HG03066 (cell line): Measurements from ENCODE around the gene MYH11.
"Not testable (repeated sequence)": the region's sequence is repeated elsewhere in the genome, so short reads cannot be mapped to it uniquely, and the experiment has no call there.

Experiments used
- ATAC-seq: cut with Tn5 transposase; IDR thresholded peaks from one replicate; pipeline ENCODE4 v1.9.1; 2021; ENCODE audit warnings: low read depth; ENCODE audit not compliant: unreplicated experiment

Gene MYH11

DNA sequence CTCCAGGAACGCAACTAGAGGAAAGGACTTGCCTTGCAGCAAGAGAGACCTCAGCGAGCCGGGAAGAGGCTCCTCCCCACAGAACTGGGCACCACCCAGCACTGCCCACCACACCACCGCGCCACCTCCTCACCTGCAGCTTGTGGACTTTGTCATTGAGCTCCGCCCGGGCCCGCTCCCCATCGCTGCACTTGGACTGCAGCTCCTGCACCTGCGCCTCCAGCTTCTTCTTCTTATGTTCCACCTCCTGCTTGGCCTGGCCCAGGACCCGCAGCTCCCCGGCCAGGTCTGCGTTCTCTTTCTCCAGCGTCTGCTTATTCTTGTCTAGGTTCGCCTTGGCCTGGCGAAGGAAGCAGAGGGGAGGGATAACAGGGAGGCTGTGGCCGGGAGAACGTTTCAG, 130.1 kb downstream of the MYH11 start:
- ATAC-seq, result no peak

DNA sequence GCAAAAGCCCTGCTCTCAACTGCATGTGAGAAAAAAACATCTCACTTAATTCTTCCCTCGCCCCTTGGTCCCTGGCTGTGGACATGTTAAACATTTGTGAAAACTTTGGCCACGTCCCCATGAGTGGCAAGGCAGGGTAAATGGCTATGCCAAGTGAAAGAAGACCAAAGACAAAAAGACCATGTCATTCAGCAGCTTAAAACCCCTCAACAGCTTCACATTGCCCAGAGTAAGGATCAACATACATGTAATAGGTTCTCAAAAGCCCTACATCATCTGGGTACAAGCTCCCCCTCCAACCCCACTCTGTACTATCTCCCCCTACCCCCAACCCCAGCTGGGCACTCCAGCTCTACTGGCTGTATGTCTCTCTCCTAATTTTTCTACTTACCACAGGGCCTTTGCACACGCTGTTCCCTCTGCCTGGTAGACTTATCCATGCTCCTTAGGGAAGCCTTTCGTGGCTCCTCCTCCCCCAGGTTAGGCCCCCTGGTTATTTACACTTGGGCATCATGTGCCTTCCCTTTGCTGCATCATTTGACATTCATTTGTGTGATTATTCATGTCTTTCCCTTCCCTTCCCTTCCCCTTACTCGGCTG, 131.1 kb downstream of the MYH11 start:
- no peak for ATAC-seq

DNA sequence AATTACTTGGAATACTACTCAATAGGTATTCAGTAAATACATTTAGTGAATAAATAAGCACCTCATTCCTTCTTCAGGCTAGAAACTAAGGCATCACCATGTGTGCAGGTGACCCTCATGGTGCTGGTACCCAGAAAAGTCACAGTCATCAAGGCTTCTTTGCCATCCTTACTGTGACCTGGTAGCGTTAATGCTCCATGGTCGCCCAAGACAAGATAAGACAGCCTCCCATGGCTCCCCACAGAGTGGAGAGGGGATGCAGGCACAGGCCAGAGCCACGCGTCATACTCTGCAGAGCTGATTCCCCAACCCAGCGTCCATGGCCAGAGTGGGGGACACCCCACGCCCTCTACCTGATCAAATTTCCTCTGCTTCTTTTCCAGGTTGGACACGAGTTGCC, 133.0 kb downstream of the MYH11 start:
- ATAC-seq, result no peak

DNA sequence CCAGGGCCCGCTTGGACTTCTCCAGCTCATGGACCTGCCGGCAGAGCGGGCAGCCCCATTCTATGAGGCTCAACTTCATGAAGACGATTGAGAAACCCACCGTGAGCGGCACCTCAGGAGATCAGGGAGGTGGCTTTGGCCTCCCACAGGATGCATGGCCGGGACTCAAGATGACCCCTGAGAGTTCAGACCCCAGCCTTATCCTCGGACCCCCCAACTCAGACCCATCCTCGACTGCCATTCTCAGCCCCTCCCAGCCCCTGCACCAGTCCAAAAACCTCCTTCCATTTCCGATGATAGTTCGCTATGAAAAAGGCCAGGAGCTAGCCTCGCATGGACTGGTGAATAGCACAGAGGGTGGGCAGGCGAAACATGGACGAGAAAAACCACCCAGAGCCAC, 135.8 kb downstream of the MYH11 start:
- no peak for ATAC-seq

DNA sequence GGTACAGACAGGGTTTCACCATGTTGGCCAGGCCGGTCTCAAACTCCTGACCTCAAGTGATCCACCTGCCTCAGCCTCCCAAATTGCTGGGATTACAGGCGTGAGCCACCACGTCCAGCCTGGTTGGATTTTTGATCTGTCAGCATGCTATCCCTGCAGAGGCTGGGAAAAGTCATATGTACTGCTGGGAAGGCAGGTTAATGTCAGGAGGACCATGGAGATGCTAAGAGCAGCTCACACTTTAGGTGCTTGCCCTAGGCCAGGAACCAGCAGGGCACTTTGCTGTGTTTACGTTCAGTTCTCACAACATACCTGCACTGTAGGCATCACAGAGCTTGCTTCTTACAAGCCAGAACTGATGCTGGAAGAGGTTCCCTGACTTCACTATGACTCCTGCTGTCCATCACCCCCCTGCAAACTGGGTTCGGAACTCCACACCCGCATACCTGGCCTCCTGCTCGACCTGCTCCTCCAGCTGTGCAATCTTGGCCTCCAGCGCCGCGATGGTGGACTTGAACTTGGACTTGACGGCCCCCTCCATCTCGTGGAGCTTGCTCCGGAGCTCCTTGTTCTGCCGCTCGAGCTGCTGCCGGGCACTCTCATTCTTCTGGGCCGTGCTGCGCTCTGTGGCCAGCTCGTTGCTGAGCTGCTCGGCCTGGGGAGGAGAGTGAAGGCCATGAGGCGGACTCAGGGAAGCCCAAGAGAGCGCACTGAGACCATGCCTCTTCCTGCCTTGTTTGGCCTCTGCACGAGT, 140.0 kb downstream of the MYH11 start:
- ATAC-seq, result no peak

DNA sequence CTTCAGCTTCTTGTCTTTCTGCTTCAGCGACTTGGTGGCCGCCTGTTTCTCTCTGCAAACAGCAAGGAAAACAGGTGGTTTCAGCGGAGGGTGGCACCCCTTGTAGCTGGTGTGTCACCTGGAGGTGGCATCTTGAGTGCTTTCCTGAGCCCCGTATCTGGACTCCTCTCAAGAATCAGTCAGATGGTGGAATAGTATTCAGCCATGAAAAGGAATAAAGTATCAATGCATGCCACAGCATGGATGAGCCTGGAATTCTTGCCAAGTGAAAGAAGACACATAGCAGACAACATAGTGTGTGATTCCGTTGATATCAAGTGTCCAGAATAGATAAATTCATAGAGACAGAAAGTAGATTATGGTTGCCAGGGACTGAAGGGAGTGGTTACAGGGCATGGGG, 141.6 kb downstream of the MYH11 start:
- no peak for ATAC-seq

DNA sequence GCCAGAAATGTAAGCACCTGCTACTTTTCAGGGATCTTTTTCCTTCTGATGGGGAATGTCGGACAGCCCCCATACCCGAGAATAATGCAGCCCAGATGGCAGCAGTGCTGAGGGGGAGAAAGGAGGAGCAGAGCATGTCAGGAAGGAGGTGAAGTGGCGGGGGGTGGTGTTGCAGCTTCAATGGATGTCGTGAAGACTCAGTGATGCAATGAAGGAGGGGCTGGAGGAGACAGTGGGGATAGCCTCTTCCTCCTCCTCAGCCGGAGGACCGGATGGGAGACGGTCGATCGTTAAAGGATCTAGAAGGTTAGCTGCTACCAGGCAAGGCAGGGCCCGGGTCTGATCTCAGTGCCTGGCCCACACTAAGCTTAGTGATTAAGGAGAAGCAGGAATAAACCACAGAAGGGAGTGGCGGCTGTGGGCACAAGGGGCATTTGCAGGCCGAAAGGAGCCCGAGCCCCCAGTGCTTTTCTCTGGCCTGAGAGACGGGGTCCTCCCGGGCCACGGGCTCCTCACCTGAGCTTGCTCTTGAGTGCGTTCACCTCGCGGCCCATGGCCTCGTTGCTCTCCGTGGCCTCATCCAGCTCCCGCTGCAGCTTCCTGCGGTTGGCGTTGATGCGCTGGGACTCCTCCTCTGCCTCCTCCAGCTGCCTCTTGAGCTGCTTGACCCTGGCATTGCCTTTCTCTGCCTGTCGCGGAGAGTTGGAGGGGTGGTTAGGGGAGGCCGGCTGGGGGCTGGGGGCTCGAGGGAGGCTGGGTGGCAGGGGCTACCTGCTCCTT, 142.2 kb downstream of the MYH11 start:
- ATAC-seq, result no peak

DNA sequence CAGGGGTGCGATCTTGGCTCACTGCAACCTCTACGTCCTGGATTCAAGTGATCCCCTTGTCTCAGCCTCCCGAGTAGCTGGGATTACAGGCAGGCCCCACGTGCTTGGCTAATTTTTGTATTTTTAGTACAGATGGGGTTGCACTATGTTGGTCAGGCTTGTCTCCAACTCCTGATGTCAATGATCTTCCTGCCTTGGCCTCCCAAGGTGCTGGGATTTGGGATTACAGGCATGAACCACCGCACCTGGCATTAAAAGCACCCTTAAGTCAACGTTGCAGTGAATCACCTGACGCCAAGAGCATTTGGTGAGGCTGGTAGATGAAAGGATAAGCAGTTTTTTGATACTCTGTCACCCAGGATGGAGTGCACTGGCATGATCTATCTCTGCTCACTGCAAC, 147.8 kb downstream of the MYH11 start:
- no peak for ATAC-seq

DNA sequence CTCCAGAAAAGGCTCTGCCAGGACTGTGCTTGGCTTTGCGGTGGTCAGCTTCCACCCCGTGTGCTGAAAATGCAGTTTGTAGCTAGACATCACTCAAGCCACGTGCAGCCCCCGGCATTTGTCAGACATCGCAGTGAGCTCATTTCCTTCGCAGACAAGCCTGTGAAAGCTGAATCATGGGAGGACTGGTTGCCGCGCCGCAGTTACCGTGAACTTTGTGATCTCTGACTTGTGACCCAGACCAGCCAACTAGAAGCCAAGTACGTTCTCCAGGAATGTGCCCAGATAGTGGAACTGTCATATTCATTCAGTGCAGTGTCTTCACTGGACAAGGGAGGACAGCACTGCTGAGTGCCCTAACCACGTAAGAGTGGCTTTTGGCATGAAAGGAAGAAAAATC, 148.7 kb downstream of the MYH11 start:
- no peak for ATAC-seq

DNA sequence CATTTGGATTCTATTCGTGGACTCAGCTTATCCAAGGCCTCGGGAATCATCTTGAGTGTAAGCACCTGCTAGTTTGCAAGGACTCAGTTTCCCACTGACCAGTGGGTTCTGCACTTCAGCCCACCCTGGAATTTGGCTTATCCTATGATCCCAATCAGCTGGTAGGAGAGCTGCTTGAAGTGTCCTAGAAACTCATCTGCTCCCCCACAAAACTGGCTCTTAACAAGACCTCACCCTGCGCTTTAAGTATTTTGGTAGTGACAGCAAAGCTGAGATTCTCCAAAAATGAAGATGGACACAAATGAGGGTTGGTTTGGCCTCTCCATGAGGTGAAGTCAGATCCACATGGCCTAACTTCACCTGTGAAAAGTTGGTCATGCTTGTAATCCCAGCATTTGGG, 149.5 kb downstream of the MYH11 start:
- ATAC-seq, result no peak

DNA sequence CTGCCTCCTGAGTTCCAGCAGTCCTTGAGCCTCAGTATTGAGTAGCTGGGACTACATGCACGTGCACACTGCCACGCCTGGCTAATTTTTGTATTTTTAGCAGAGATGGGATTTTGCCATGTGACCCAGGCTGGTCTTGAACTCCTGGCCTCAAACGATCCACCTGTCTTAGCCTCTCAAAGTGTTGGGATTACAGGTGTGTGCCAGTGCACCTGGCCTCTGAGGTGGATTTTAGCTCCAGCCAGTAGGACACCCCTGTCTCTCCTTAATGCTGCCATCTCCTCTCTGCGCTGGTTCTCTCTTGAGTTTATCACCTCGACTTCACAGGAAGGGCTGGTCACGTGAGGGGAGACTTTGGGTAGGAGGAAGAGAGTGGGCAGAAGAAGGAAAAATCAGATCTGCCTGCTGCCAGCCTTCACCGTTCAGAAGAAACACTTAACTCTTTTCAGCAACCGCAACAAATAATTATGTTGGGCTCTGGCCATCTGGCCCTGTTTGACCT, 151.7 kb downstream of the MYH11 start:
- no peak for ATAC-seq

DNA sequence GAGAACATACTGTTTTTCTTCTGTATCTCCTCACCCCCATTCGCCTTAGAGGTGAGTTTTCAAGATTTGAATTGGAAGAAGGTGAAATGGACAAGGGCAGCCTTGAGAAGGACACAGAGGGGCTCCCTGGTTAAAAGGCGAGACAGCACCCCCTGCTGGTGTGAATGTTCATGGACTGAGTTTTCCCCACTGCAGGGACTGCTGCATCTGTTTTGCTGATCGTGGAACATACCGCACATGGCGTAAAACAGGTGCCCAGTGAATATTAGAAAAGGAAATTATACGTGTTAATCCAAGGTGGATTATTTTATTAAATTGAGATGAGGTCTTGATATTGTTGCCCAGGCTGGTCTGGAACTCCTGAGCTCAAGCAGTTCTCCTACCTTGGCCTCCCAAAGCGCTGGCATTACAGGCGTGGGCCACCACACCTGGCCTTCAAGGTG, 152.3 kb downstream of the MYH11 start:
- ATAC-seq, result no peak

DNA sequence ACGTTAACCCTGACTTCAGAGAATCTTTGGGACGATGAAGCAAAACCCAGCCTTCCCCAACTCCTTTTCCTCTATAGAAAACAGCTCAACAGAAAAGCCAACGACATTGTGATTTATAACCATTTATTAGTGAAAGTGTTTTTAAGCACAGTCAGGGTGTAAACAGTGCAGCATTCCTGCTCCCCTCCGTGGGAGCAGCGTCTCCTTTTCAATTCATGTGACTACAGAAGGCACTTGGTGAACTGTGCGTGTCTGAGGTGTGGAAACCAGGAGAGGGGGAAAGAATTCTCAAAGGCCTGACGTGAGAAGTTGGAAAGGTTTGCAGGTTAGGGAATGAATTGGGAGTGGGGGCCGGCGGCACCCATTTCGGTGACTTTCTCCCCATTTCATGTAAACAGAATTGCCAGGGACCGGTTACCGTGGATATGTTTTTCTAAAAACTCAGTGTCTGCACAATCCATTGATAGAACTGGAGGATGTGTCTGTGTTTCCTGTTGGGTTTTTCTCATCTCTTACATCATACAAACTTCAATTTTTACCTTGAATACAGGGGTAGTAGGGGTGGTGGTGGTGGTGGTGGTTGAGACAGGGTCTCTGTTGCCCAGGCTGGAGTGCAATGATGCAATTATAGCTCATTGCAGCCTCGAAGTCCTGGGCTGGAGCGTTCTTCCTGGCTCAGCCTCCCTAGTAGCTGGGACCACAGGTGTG, 153.6 kb downstream of the MYH11 start:
- ATAC-seq, result no peak

DNA sequence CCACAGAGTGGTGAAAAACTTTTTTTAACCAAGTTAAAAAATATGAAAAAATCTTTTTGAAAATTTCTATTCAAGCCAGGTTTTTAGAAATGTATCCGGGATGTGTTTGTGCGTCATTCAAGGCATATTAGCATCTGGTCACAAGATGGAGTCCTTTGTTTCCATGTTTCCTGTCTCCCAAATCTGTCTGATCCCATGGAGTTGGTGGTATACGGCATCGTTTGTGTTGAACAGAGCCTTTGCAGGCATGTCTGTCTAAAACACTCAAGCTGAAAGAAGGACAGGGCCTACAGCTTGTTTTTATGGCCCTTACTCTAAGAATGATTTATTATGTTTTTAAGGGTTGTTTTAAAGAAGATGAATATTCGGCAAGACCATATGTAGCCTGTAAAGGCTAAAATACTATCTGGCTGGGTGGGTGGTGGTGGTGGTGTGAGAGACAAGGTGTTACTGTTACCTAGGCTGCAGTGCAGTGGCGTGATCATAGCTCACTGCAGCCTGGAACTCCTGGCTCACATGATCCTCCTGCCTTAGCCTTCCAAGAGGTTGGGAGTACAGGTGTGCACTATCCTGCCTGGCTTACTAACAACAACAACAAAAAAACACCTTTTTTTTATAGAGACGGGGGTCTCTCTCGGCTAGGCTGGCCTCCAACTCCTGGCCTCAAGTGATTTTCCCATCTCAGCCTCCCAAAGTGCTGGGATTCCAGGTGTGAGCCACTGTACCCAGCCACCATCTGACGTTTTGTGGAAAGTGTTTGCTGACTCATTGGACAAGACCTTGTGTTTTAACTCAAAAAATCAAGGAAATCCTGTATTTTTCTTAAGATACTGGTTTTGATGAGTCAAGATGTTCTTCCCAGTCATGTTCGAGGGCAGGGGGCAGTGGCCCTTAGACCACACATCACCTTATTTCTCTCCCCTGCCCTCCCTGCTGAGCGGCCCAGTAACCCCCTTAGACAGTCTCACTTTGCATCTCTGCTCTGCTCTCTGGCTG, 154.6 kb downstream of the MYH11 start:
- ATAC-seq, result no peak

DNA sequence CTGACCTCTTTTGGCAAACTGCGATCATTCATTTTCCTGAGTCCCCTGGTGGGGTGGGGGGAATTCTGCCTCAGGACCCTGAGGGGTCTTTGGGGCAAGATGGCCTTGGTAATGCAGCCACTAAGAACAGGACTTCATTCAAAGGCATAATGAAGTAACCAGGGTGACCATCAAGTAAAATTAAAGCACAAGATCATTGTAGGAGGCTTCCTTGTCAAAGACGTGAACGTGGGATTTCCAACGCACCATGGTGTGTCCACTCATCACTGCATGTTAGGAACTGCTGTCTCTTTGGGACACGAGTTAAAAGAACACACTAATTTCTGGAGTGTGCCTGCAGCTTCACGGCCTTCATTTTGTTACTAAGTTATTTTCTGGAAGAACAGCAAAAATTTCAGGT, 155.5 kb downstream of the MYH11 start:
- no peak for ATAC-seq

DNA sequence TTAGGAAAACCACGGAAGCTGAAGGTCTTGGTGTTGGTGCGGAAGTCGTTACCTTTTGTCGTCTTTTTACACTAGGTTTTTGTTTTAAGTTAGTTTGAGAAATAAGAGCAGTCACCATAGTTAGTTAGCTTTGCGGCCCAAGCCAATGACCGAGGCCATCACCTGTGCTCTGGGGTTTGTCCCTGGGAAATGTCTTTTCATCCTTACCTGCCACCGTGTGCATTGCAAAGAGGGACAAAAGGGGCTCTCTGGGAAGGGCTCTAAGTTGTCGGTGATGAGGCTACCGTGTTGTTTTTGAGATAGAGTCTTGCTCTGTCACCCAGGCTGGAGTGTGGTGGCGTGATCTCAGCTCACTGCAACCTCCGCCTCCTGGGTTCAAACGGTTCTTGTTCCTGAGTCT, 157.0 kb downstream of the MYH11 start:
- ATAC-seq, result no peak

DNA sequence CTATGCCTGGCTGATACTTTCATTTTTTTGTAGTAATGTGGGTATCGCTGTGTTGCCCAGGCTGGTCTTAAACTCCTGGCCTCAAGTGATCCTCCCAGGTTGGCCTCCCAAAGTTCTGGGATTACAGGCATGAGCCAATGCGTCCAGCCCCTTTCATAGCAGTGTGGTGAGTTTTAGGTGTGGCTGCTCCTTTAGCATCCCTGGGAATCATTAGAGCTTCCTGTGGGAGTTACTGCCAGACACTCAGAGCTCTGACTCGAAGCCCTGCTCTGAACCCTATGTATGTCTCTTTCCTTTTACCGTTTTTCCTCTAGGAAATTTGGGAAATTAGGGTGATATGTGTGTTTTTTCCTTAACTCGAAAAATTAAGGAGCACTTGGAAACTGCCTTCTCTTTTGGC, 162.3 kb downstream of the MYH11 start:
- no peak for ATAC-seq

DNA sequence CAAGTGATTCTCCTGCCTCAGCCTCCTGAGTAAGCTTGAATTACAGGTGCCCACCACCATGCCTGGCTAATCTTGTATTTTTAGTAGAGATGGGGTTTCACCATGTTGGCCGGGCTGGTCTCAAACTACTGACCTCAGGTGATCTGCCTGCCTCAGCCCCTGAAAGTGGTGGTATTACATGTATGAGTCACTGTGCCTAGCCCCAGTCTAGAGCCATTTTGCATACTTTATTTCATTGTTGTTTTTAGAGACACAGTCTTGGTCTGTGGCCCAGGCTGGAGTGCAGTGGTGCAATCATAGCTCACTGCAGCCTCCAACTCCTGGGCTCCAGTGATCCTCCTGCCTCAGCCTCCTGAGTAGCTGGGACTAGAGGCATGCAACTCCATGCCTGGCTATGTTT, 164.3 kb downstream of the MYH11 start:
- ATAC-seq, result not testable (repeated sequence)

DNA sequence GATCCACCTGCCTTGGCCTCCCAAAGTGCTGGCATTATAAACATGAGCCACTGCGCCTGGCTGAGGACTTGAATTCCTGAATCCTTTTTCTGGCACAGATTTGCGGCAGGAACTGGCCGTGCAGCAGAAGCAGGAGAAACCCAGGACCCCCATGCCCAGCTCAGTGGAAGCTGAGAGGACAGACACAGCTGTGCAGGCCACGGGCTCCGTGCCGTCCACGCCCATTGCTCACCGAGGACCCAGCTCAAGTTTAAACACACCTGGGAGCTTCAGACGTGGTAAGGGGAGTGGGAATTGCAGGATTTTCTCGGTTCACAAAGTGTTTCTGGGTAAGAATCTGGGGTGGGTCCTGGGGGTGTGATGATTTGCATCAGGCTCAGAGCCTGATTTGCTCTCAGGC, 165.8 kb downstream of the MYH11 start:
- ATAC-seq, result no peak

DNA sequence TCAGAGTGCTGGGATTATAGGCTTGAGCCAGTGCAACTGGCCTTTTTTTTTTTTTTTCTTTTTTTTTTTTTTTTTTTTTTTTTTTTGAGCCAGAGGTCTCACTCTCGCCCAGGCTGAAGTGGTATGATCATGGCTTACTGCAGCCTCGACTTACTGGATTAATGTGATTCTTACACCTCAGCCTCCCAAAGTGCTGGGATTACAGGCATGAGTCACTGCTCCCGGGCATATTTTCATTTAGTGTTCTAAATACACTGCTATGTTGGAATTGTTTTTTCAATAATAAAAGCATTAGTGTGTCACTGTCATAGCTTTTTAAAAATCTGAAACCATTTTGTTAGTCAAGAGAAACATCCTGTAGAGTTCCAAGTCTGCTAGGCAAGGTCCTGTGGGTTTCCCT, 166.5 kb downstream of the MYH11 start:
- no peak for ATAC-seq
